ENCODE data around the gene PCNX2. TPM values are rescaled to one million over a fixed set of nuclear protein-coding genes. Genes with fewer than 3 reads are reported as not detected.

The PCNX2 gene
- total RNA-seq, 2 experiments from 2014 or later: 46.4 to 49.4 TPM

DNA sequence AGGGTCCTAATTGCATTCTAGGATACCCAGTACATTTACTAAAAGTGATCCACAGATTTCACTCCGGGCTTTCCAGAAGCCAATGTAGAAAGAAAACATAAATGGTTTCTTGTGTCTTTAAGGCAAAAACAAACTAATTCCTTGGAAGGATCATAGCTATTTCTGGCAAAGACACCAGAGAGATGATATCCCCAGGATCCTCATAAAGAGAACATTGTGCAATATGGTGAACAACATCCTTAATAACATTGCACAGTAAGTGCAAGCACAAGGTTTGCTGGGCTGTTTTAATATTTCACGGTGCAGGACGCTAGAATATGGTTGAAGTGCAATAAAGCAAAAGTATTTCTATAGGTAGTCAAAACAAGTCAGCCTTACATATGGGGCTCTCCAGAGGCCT lies 262.2 kb downstream of the PCNX2 start:
- no peak for DNase-seq
- no peaks in the 10 kb centered on the region for H3K27me3 Mint-ChIP-seq
- H3K27ac Mint-ChIP-seq: no peak overlapping the region
- intact Hi-C loops (cut with DNase I, micrococcal nuclease): no loop called here
- peaks cover 31% of the 10 kb centered on the region for H3K36me3 Mint-ChIP-seq (ENCODE audit: low read depth)
- TF ChIP-seq CTCF (IDR thresholded peaks at IDR 0.05): no peak
- CTCF ChIA-PET: no interaction called here
- H3K9me3 ChIP-seq (ENCODE audit: control insufficient read depth in 1 of 2, insufficient read depth in 1 of 2, low read length in 2 of 2): no peaks in the 10 kb centered on the region
- H3K4me3 ChIP-seq (ENCODE audit: low read length): no peak overlapping the region
- no peak overlapping the region for H3K4me3 Mint-ChIP-seq
- H3K4me1 Mint-ChIP-seq (ENCODE audit: low read depth): no peaks in the 10 kb centered on the region
- no peaks in the 10 kb centered on the region for H3K27me3 ChIP-seq (ENCODE audit: control insufficient read depth in 1 of 2, insufficient read depth in 2 of 2, low read length in 2 of 2)
- peaks cover 3% of the 10 kb centered on the region for H3K36me3 ChIP-seq (ENCODE audit: insufficient read depth, low read length)
- H3K9me3 Mint-ChIP-seq: no peaks in the 10 kb centered on the region
- no peaks in the 10 kb centered on the region for H3K4me1 ChIP-seq (ENCODE audit: insufficient read depth, low read length)
- H3K27ac ChIP-seq (ENCODE audit: low read depth in 1 of 2, low read length in 2 of 2): no peak overlapping the region
- no peak for ATAC-seq (ENCODE audit: poor library complexity)
- POLR2A ChIA-PET: no interaction called here

GRCh38 chr1:233032916-233033315 lies 262.6 kb downstream of the PCNX2 start:
- intact Hi-C loops (cut with DNase I, micrococcal nuclease): no loop called here
- ChIA-PET POLR2A (no interaction called here), CTCF (no interaction called here)
- Mint-ChIP-seq H3K27me3 (no peaks in the 10 kb centered on the region), H3K27ac (no peak overlapping the region), H3K36me3 (ENCODE audit: low read depth) (peaks cover 31% of the 10 kb centered on the region), H3K9me3 (no peaks in the 10 kb centered on the region), H3K4me3 (no peak overlapping the region), H3K4me1 (ENCODE audit: low read depth) (no peaks in the 10 kb centered on the region)
- Histone ChIP-seq H3K27ac (ENCODE audit: low read depth in 1 of 2, low read length in 2 of 2) (no peak overlapping the region), H3K27me3 (ENCODE audit: control insufficient read depth in 1 of 2, insufficient read depth in 2 of 2, low read length in 2 of 2) (no peaks in the 10 kb centered on the region), H3K4me1 (ENCODE audit: insufficient read depth, low read length) (no peaks in the 10 kb centered on the region), H3K9me3 (ENCODE audit: control insufficient read depth in 1 of 2, insufficient read depth in 1 of 2, low read length in 2 of 2) (no peaks in the 10 kb centered on the region), H3K36me3 (ENCODE audit: insufficient read depth, low read length) (peaks cover 3% of the 10 kb centered on the region), H3K4me3 (ENCODE audit: low read length) (no peak overlapping the region)
- DNase-seq (no peak), ATAC-seq (ENCODE audit: poor library complexity) (no peak)
- TF ChIP-seq CTCF (IDR thresholded peaks at IDR 0.05): no peak

- H3K4me1 Mint-ChIP-seq (ENCODE audit: low read depth): no peaks in the 10 kb centered on the region
- no peak overlapping the region for H3K4me3 ChIP-seq (ENCODE audit: low read length)
- no peak overlapping the region for H3K27ac ChIP-seq (ENCODE audit: low read depth in 1 of 2, low read length in 2 of 2)
- ATAC-seq (ENCODE audit: poor library complexity): no peak
- no peak overlapping the region for H3K4me3 Mint-ChIP-seq
- no peak for DNase-seq
- H3K27ac Mint-ChIP-seq: no peak overlapping the region
- H3K4me1 ChIP-seq (ENCODE audit: insufficient read depth, low read length): no peaks in the 10 kb centered on the region
- no peaks in the 10 kb centered on the region for H3K9me3 Mint-ChIP-seq
- no peak for TF ChIP-seq CTCF (IDR thresholded peaks at IDR 0.05)
- H3K27me3 ChIP-seq (ENCODE audit: control insufficient read depth in 1 of 2, insufficient read depth in 2 of 2, low read length in 2 of 2): no peaks in the 10 kb centered on the region
- ChIA-PET CTCF (no interaction called here), POLR2A (no interaction called here)
- H3K9me3 ChIP-seq (ENCODE audit: control insufficient read depth in 1 of 2, insufficient read depth in 1 of 2, low read length in 2 of 2): no peaks in the 10 kb centered on the region
- intact Hi-C loops (cut with DNase I, micrococcal nuclease): no loop called here
- H3K27me3 Mint-ChIP-seq: no peaks in the 10 kb centered on the region
- H3K36me3 Mint-ChIP-seq (ENCODE audit: low read depth): peaks cover 27% of the 10 kb centered on the region
- no peaks in the 10 kb centered on the region for H3K36me3 ChIP-seq (ENCODE audit: insufficient read depth, low read length)
These were observed 264.0 kb downstream of the PCNX2 start for GRCh38 chr1:233031521-233031920.
